Gastroesophageal sphincter (tissue), 3 donors: ENCODE measurements around the gene GLRX5.

Experiments
- POLR2A ChIP-seq, 2 donors: fragments of 450-650 bp; IDR thresholded peaks; one replicate each; pipeline ENCODE4 v1.6.1; 2017; ENCODE audit warnings: antibody characterized with exemption in 2 of 2, mild to moderate bottlenecking in 2 of 2, moderate library complexity in 1 of 2
- TF ChIP-seq, protein P1 (sequence below), 4 experiments: fragments of 200-600 bp in 2 of 4; fragments of 450-650 bp in 2 of 4; sonication (generic) in 1 of 4; IDR thresholded peaks; one replicate each; pipeline ENCODE4 v1.5.1; 2017 to 2019; ENCODE audit warnings: antibody characterized with exemption in 4 of 4, mild to moderate bottlenecking in 2 of 4, moderate library complexity in 2 of 4

DNA sequence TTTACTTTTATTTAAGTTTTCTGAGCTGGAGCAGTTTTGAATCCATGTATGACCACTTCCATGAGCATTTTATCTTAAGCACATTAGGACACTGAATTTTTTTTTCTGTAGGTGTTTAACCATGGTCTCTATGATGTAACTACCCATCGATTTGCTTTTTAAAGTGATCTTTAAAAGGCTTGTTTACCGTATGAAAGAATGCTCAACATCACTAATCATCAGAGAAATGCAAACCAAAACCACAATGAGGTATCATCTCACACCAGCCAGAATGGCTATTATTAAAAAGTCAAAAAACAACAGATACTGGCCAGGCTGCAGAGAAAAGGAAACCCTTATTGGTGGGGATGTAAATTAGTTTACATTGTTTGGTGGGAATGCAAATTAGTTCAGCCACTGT lies 23.0 kb downstream of the GLRX5 start:
- TF ChIP-seq, protein P1, sequence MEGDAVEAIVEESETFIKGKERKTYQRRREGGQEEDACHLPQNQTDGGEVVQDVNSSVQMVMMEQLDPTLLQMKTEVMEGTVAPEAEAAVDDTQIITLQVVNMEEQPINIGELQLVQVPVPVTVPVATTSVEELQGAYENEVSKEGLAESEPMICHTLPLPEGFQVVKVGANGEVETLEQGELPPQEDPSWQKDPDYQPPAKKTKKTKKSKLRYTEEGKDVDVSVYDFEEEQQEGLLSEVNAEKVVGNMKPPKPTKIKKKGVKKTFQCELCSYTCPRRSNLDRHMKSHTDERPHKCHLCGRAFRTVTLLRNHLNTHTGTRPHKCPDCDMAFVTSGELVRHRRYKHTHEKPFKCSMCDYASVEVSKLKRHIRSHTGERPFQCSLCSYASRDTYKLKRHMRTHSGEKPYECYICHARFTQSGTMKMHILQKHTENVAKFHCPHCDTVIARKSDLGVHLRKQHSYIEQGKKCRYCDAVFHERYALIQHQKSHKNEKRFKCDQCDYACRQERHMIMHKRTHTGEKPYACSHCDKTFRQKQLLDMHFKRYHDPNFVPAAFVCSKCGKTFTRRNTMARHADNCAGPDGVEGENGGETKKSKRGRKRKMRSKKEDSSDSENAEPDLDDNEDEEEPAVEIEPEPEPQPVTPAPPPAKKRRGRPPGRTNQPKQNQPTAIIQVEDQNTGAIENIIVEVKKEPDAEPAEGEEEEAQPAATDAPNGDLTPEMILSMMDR (IDR thresholded peaks at IDR 0.05) = no peak
- TF ChIP-seq POLR2A (IDR thresholded peaks at IDR 0.05) = no peak
